Measurements from ENCODE around the gene SHISA7.
"Not testable (repeated sequence)": the region's sequence is repeated elsewhere in the genome, so short reads cannot be mapped to it uniquely, and the experiment has no call there.

Gene SHISA7

DNA sequence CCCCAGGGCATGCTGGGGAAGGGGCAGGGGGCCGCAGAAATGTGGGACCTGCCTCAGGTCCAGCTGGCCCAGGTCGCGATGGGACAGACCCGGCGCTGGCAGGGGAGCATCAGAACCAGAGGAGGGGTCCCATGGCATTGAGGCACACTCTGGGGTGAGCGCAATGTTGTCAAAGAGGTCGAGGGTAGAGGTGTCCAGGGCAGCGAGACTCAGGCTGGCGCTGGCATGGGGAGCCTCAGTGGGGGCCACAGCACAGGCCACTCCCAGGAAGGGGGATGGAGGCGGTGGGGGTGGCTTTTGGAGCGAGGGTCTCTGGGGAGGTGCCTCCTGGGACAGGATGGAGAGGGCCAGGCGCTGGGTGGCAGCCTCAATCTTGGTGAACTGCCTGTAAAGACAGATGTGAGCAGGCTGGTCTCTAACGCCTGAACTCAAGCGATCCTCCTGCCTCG is 20.5 kb upstream of the SHISA7 start:
- DNase-seq, result no peak

DNA sequence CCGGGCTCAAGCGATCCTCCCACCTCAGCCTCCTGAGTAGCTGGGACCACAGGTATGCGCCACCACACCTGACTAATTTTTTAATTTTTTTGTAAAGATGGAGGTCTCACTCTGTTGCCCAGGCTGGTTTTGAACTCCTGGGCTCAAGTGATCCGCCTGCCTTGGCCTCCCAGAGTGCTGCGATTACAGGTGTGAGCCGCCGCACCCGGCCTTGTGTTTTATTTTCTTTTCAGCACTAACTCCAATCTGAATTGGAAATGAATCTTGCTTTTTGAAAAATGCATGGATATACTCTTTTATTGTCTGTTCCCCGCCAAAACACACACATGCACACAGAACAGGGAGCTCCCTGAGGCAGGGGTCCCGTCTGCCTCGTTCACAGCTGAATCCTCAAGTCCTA is 19.6 kb upstream of the SHISA7 start:
- no peak for DNase-seq

DNA sequence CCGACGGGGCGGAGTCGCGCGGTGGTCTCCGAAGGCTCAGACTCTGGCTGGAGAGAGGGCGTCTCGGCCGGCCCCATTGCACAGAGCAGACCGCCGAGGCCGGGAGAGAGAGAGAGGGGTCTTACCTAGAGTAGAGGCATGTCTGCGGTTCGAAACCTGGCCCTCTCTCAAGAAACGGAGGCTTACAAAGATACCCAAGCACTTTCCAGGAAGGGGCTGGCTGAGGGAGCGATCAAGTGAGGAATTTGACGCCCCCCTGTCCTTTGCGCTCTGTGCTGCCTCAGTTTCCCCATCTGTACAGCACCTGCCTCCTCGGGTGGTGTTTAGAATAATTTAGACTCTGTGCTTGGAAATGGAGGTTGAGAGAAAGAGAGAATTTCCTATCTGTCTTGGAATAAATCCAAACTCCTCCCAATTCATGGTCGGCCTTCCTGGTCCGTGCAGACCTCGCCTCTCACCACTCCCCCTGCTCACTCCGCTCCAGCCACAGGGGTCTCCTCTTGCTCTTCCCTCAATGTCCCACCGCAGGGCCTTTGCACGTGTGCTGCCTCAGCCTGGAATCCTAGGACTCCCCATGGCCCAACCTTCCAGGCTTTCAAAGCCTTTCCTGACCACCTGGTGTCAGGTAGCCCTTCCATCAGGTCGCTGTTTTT is 19.0 kb upstream of the SHISA7 start:
- DNase-seq, result no peak

DNA sequence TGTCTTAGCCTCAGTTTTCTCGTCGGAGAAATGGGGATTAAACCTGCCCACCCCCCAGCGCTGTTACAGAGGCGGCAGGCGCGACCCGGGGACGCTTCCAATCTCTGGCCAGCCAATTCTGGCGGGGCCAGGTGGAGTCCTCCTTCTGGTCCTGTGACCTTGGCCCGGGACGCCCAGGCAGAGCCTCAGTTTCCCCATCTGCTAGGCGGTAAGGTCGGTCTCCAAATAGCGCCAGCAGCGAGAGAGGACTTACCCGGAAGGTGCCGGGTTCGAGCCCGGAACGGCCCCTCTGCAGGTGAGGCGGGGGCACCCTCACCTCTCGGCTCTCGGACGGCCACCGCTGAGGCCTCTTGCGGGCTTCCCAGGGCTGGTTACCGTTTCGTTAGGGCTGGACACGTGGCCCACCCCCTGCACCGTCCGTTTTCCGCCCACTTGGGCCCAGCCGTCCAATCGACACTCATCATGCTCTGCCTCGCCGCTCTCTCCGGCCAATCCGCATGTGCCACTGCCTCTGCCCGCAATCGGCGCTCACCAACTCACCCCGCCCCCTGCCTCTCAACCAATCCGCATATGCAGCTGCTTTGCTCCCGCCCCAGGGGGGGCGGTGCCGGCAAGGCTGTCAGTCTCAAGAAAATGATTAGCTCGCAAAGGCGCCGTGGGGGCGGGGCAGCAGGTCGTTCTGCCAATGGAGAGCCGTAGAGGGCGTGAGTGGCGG is 18.3 kb upstream of the SHISA7 start, which contains the start of gene ISOC2:
Gene ISOC2 (minus strand): TSS at position 384 of the 715 bp plus-strand sequence. CDS start 5,156 bp downstream, outside the sequence.
- DNase-seq, result peak; percentile 100

DNA sequence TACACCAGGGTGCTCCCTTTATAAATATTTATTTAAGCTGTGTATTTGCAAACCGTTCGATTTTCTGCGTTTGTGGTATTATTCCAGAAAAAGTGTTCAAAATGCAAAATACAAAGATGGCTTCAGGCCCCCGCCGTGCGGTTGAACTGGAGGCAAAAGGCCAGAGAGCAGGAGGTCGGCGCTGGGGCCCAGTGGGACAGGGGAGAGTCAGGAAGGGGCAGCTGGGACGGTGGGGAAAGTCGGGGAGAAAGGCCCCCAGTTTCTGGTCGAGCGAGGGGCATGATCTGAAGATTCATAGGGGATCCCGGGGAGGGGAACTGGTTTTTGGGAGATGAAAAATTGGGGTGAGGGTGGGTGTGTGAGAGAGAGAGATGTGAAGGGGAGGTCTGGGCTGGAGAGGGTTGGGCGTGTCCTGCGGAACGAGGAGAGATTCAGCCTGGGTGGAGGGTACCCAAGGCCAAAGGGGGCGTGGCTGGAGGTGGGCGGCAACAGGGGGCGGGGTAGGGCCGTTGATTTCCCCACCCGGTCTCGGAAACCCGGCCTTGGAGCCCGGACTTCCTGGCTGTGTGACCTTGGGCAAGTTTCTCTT is 17.7 kb upstream of the SHISA7 start:
- no peak for DNase-seq

DNA sequence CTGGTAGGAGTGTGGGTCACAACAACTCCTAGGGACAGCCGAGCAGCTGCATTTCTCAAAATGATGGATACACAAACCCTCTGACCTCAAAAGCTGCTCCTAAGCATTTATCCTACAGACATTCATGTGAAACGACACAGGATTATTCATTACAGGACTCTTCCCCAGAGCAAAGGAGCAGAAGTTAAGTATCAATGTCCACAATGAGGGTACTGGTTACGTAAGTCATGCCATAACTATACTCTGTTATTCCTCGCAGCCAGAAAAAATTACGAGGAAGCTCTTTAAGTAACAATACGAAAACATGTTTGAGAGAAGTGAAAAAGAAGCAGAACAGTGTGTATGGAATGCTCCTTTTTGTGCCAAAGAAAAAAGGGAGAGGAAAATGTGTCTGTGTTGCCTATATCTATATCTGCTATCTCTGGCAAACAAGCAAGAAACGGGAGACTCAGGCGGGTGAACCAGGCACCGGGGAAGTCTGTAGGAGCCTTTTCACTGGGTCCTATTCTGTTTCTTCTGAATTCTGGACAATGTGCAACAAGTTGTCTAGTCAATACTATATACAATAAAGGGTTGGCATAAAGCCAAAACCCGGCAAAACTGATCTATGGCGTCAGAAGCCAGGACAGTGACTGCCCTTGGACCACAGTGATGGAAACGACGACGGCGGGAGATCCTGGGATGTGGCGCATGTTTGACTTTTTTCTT is 17.0 kb upstream of the SHISA7 start:
- no peak for DNase-seq

DNA sequence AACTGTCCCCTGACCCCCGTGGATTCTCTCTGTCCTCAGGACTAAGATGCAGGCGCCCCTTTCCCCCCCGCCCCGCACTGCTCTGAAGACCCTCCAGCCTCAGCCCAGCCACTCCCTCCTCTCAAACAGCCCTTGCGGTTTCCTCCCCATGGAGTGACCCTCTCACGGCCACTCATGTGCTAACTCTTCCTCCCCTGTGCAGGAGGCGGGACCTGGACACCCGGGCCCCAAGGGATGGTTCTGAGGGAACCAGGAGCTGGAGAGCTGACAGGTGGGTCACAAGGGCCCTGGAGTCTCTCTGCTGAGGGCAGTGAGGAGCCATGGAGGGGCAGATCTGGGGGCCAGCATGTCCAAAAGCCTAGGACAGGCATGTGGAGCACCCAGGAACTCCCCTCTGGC is 16.4 kb upstream of the SHISA7 start:
- DNase-seq, result no peak

DNA sequence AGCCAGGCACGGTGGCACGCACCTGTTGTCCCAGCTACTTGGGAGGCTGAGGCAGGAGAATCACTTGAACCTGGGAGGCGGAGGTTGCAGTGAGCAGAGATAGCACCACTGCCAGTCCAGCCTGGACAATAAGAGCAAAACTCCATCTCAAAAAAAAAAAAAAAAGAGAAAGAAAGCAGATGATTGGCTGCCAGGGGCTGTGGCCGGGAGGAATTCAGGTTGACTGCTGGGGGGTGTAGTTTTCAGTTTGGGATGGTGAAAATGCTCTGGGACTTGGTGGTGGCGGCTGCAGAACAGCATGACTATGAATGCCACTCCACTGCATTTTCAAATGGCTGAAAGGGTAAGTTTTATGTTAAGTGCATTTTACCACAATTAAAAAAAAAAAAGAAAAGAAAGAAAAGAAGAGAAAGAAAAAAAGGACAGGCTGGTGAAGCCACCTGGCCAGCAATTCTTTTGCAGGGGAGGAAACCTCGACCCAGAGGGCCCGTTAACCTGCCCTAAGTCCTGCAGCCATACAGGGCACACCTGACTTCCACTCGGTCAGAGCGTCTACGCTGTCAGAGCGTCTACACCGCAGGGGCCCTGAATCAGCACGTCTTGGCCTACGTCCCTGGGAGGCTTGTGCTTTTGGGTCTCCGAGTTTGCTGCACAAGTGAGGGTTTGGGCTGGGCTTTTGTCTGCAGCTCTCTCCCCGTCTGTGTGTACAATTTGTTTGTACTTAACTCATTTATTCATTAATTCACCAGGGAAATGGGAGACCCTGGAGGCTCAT is 14.8 kb upstream of the SHISA7 start:
- DNase-seq, result no peak

DNA sequence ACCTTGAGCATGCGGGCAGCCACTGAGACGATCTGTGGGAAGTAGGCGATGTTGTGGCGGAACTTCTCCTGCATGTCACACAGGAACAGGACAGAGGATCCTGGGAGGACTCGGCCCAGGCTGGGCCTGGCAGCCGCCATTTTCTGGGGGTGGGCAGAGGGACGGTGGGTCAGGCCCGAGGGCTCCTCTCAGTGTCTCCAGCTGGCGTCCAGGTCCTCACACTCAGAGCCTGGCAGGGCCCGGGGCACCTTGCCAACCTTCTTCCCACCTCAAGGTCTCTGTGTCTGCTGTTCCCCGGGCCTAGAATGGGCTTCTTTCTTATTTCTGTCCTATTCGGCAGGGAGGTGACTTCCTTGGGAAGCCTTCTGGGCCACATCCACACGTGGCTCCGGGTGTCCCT is 13.2 kb upstream of the SHISA7 start:
- DNase-seq, result no peak

DNA sequence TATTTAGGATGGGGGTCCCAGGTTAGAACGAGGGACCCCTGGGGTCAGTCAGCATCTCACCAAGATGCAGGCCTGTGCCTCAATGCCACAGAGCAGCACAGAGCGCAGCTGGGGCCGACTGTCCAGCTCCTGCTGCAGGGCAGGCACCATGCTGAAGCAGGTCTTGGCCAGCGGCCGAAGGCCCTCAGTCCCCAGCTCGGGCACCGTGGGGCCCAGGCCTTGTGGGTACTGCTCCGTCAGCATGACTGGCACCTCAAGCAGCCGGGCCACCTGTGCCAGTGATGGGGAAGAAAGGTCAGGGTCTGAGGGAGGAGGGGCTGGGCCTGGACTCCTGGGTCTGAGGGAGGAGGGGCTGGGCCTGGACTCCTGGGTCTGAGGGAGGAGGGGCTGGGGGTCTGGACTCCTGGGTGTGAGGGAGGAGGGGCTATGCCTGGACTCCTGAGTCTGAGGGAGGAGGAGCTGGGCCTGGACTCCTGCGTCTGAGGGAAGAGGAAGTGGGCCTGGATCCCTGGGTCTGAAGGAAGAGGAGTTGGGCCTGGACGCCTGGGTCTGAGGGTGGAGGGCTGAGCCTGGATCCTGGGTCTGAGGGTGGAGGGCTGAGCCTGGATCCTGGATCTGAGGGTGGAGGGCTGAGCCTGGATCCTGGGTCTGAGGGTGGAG is 12.6 kb upstream of the SHISA7 start:
- no peak for DNase-seq

DNA sequence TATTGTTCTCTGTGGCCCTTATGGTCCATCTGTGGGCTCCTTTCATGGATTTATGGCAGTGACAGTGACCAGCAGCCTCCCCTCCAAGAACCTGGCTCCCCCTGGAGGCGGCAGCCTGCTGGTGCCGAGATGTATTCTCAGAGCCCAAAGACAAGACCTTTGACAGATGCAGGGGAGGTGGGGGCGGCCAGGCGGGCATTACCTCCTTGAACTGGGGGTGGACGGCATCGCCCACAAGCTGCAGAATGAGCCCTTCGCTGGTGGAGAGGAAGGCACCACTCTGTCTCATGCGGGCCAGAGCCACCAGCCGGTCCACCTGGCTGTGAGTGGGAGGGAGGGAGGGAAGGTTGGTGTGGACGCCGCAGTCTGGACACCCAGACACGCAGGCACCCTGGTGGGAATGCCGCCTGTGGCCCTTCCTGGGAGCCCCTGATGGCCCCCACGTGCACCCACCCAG is 11.7 kb upstream of the SHISA7 start:
- DNase-seq, result peak; percentile 23

DNA sequence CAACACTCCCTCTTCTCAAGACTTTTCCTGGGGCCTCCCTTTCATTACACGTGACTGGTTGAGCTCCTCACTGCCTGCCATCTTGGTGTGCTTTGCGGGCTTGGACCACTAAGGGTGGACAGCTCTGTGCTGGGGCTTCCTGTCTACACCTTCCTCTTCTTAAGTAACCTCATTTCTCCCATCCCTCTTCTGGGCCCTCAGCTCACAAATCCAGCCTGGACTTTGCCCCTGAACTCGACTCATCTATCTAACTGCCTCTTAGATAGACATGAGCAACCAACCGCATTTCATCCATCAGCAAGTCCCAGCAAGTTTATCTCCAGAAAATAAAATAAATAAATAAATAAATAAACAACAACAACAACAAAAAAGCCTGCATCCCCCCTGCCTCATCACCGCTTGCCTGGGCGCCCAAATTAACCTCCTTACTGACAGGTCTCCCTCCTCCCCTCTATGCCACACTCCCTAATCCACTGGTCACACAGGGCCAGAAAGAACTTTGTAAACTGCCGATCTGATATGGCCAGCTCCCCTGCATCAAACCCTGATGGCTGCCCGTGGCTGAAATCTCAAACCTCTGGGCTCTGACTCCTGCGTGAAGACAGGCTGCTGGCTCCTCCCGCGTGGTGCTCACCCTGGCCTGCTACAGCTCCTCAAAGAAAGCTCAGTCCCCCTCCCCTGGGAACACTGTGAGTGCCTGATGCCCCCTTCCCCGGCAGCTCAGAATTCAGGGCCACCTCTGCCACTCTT is 10.6 kb upstream of the SHISA7 start:
- no peak for DNase-seq

DNA sequence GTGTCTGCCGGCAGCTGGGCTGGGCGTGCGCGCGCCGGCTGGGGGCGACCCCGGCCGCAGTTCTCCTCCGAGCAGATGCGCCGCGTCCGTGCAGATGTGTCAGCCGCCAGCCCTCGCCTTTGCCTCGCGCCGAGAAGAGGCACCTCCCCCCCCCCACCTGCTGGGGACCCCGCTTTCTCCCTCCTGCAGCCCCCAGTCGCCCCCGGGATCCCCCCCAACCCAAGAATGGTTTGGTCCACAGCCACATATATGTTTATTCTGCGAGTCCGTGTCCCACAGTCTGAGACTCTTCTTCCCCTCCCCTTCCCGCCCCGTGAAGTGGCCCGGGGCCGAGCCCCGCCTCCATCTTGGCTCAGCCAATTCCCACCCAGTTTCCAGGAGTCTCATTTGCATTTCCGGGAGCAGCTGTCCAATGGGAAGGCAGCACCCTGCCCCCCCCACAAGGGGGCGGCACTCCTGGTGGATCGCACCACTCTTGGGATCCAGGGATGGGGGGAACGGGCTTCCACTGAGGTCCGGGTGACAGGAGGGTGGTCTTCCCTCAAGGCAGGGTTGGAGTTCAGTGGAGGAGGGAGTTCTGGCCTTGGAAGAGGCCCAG is 9.7 kb upstream of the SHISA7 start:
- no peak for DNase-seq

DNA sequence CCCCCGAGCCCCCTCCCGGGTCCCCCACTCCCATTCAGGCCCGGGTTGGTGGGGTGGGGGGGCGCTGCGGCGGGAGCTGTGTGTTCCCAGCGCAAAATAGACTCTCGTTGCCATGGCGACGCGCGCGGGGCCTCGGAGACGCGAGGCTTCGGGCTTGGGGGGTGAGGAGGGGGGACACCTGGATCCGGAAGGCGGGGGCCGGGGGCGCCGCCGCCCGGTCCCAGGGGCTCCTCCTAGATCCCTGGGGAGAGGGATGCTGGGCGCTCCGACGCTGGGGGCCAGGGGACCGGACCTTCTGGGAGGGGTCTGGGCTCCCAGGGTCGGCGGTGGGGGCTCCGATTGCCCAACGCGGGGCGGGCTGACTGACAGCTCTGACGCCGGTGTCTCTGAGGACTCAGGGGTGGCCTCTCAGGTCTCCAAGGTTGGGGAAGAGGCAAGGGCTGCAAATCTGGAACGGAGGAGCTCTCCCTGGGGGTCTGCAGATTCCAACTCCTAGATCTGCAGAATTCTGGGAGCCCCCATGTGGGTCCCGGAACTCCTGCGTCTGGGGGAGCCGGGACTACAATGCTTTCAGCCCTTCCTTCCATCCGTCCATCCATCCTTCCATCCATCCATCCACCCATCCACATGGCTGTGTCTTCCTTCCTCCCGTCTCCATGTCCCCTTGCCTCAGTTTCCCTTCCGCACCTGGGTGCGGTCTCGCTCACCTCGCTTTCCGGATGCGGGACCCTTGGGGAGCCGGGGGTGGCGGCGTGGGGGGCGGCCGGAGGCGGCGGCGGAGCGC is 9.1 kb upstream of the SHISA7 start:
- DNase-seq, result no peak

DNA sequence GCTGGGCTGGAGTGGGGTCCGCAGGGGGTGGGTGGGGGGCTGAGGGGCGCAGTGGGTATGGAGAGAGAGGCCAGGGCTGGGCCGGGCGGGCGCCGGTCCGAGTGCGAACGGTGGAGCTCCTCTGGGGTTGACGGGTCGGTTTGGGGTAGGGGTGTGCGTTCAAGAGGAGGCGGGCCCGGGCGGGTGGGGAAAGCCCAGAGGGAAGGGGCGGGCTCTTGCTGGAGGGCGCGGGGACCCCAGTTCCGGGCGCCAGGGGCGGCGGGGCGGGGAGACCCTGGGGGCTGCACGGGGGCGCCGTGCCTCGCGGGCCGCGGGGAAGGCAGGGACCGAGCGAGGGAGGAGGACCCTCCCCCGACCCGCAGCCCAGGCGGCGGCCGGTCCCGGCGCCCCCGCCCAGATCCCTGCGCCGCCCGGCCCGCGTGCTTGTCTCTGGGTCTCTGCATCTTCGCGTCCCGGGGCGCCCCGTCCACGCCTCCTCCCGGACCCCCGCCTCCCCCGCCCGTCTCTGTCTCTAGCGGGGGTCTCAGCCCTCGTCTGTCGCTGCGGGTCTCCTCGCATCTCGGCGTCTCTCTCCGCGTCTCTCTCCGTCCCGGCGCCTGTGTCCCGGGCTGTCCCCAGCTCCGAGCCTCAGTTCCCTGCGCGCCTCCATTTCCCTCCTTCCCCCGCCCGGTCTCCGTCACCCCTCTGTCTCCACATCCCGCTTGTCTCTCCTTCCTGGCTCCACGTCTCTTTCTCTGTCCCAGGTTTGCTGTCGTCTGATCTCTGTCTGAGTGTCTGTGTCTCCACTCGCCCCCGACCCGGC is 8.3 kb upstream of the SHISA7 start:
- no peak for DNase-seq

DNA sequence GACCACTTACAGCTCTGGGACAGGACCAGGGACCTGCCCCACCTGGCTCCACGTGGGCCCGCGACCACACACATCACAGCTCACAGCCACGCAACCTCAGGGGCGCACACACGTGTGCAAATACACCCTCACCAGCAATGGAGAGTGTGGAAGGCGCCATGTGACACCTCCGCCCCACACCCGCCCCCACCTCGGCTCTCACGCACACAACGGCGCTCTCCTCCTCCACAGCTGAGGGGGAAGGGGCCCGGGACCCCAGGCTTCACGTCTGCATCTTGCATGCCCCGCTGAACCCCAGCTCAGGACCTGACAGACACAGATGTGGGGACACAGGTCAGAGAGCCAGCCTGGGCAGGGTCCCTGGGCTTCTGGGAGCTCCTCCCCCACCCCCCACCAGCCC is 6.4 kb upstream of the SHISA7 start:
- DNase-seq, result no peak

DNA sequence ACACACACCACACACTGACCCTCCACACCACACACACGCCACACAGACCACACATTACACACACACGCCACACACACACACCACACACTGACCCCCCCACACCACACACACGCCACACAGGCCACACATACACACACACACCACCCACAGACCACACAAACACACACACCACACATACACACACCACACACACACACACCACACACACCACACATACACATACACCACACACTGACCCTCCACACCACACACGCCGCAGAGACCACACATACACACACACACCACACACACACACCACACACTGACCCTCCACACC is 5.0 kb upstream of the SHISA7 start:
- DNase-seq, result not testable (repeated sequence)

DNA sequence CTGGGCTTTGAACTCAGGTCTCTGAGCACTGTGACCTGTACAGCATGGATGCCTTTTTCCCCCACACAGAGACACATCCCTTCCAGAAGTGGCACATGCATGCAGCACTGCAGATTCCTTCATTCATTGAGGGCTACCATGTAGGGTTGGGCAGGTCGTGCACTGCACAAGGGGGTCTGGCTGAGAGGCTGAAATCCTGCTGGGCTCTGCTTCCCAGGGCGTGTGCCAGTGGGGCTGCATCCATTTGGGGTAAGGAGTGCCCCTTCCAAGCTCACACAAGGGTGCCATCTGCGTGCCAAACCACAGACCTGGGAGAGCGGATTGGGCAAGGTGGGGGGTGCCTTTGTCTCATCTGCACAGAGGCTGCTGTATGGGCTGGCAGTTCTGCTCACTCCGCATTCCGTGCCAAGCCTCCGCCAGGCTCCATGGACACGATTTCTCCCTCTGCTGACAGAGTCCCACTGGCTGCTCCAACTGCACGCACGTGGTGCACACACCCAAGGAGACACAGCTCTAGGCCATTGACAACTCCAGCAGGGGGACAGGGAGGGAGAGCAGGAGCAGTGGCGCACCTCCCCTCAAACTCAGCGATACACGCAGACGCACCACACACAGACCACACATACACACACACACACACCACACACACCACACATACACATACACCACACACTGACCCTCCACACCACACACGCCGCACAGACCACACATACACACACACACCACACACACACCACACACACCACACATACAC is 4.5 kb upstream of the SHISA7 start:
- no peak for DNase-seq

DNA sequence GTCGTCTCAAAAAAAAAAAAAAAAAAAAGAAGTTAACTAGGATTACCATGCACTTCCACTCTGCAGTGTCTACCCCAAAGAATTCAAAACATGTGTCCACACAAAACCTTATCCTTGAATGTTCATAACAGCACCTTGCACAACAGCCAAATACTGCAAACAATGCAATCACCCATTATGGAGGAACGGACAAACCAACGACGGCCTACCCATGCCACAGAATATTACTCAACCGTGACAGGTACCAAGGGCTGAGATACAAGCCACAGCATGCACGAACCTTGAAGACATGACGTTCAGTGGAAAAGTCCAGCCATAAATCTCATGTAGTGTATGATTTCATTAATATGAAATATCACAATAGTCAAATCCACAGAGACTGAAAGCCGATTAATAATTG is 3.0 kb upstream of the SHISA7 start:
- no peak for DNase-seq

Data from effector CD4-positive, alpha-beta T cell (primary cell).